RKO (cell line): ENCODE results near the gene NCLN.
"Not testable (repeated sequence)": the region's sequence is repeated elsewhere in the genome, so short reads cannot be mapped to it uniquely, and the experiment has no call there.

Experiments
- DNase-seq: peaks from one replicate; pipeline ENCODE4 v3.0.0-alpha.2; 2016; ENCODE audit warnings: low spot score

NCLN gene

GRCh38 chr19:3225677-3226093 lies 40.0 kb downstream of the NCLN start:
- DNase-seq, result no peak

GRCh38 chr19:3227054-3227626 lies 41.4 kb downstream of the NCLN start:
- DNase-seq, result no peak

- no peak for DNase-seq
Observed at GRCh38 chr19:3229346-3229743, 43.6 kb downstream of the NCLN start.

GRCh38 chr19:3229888-3230496 lies 44.3 kb downstream of the NCLN start:
- DNase-seq, result no peak

- DNase-seq, result no peak
Observed at GRCh38 chr19:3231288-3231687, 45.6 kb downstream of the NCLN start.

- no peak for DNase-seq
Observed at GRCh38 chr19:3233116-3233515, 47.4 kb downstream of the NCLN start.

GRCh38 chr19:3233831-3234230 lies 48.1 kb downstream of the NCLN start:
- DNase-seq, result no peak

- no peak for DNase-seq
Observed at GRCh38 chr19:3234800-3235199, 49.1 kb downstream of the NCLN start.

GRCh38 chr19:3235604-3236003 lies 49.9 kb downstream of the NCLN start:
- DNase-seq, result not testable (repeated sequence)

GRCh38 chr19:3236272-3236671 lies 50.5 kb downstream of the NCLN start:
- DNase-seq, result no peak

- no peak for DNase-seq
Observed at GRCh38 chr19:3238066-3238561, 52.4 kb downstream of the NCLN start.

GRCh38 chr19:3239367-3239766 lies 53.6 kb downstream of the NCLN start:
- DNase-seq, result no peak

GRCh38 chr19:3243819-3244700 lies 58.3 kb downstream of the NCLN start:
- DNase-seq, result peak; percentile 73

GRCh38 chr19:3245050-3245449 lies 59.3 kb downstream of the NCLN start:
- DNase-seq, result no peak

- DNase-seq, result no peak
Observed at GRCh38 chr19:3248728-3249326, 63.1 kb downstream of the NCLN start.

- DNase-seq, result peak; percentile 45
Observed at GRCh38 chr19:3249408-3249807, 63.7 kb downstream of the NCLN start.

GRCh38 chr19:3250675-3251074 lies 64.9 kb downstream of the NCLN start:
- DNase-seq, result peak; percentile 38

GRCh38 chr19:3251229-3251628 lies 65.5 kb downstream of the NCLN start:
- DNase-seq, result no peak

GRCh38 chr19:3252650-3253049 lies 66.9 kb downstream of the NCLN start:
- no peak for DNase-seq

GRCh38 chr19:3253270-3253669 lies 67.5 kb downstream of the NCLN start:
- peak; percentile 62 for DNase-seq

- DNase-seq, result no peak
Observed at GRCh38 chr19:3254520-3254919, 68.8 kb downstream of the NCLN start.

- DNase-seq, result no peak
Observed at GRCh38 chr19:3257071-3257470, 71.3 kb downstream of the NCLN start.
